Activated CD4-positive, alpha-beta T cell treated with anti-CD3 and anti-CD28 coated beads, Interleukin-2, Interleukin-4, amounts not matched to agents 100 ng/mL and 50 ng/mL, durations not matched to agents 16 hours and 8 hours (primary cell): ENCODE results near the gene MAVS.
"Not testable (repeated sequence)": the region's sequence is repeated elsewhere in the genome, so short reads cannot be mapped to it uniquely, and the experiment has no call there.

Source experiments
- DNase-seq: peaks from one replicate; pipeline ENCODE4 v3.0.0-alpha.2; 2020; ENCODE audit warnings: low spot score

Gene MAVS

GRCh38 chr20:3815703-3816315 is 30.8 kb upstream of the MAVS start:
- peak; percentile 45 for DNase-seq

DNA sequence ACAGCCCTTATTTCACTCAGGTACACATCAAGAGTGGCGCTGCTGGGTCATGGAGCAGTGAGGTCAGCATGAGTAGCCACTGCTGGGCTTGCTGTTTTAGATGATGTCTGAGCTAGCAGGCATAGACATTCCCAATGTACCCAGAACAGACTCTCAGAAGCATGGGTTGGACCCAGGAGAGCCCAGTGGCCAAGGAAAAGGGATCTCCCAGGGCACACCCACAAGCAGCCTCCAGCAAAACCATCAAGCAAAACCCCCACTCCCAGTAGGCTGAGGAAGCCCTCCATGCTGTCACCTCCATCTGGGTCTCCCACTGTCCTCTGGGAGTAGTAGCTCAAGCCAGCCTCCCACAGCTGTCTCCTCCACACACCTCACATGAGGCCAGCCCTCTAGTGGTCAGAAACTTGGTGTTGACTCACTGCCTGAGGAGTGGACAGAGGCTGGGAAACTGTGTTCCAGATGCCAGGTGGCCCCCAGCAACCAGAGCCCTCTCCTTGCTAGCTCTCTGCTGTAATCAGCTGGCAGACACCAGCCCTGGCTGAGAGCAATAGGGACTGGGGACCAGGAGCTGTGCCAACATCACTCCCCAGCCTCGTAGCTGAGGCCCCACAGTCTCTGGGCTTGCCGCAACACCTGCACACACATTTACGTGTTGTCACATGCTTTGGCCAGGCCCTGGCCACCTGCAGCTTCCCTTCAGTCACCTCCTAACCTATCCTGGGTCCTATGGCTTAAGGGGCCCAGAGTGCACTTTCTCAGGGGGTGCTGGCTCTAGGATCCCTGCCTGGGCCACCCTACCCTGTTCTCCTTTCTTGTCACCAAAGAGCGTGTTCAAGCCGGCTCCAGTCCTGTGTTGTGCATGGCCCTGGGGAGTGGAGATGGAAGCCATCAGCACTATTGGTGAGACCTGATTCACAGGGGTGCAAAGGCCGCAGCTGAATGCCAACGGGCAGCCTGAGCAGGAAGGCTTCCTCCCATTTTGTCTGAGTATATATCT is 28.2 kb upstream of the MAVS start:
- no peak for DNase-seq

DNA sequence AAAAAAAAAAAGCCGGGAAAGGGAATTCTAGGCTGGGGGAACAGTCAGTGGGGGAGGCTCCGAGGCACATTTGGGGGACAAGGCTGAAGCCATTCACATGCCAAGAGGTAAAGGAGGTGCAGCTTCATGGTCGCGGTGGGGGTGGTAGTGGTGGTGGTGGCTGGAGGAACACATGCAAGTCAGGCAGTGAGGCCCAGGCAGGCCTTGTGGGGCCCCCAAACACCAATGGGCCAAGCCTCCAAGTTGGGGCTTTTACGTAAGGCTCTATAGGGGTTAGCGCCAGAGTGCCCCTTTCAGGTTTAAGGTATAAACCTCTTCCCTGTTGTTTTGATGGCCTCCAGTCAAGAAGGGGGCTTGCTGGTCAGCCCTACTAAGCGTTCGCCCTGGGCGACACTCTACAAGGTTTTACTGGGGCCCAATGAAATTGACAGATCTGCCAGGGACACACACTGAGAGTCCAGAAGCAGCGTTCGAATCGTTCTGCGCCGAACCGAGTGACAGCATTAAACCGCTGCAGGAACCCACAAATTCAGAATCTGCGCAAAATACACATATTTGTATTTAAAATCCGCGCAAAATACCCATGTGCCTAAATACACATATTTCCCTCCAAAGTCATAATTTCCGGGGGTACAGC is 27.1 kb upstream of the MAVS start:
- no peak for DNase-seq

- DNase-seq = peak; percentile 97
Observed at GRCh38 chr20:3820048-3820900, 26.4 kb upstream of the MAVS start, which contains the start of gene AP5S1. AP5S1 (plus strand) TSS chr20:3820547; CDS start chr20:3822118, 1,571 bp downstream.

DNA sequence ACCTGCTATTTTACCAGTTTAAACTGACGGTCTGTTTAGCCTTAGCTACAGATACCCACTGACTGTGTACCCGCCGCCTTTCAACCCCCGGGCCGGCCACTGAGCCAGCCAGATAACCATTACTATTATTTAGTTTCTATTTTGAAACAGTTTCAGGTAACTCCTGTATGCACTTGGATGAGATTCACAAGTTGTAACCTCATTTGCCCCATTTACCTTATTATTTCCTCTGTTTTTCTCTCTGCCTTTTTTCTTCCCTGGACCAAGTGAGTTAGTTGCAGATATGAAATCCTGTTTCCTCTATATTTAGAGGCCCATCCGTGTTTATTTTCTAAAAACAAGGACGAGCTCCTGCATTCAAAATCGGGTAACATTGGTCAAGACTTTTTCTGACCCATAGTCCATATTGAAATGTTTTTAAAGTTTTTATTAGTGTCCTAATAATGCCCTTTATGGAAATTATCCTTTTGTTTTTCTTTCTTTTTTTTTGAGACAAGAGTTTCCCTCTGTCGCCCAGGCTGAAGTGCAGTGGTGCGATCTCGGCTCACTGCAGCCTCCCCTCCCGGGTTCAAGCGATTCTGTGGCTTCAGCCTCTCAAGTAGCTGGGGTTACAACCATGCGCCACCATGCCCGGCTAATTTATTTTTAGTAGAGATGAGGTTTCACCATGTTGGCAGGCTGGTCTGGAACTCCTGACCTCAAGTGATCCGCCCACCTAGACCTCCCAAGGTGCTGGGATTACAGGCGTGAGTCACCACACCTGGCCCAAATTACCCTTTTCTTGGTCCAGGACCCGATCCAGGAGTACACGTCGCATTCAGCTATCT is 25.5 kb upstream of the MAVS start:
- DNase-seq = no peak

DNA sequence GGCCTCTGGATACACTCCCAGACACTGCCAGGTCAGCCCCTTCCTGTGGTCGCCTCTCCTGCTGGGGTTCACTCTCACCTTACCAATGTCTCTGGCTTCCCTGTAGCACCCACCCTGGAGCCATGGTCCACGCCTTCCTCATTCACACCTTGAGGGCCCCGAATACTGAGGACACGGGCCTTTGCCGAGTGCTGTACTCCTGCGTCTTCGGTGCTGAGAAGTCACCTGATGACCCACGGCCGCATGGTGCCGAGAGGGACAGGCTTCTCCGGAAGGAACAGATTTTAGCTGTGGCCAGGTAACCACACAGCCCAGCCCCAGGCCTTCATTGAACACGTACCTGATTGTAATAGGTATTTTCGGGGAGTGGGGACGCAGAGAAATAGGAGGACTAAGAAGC is 24.6 kb upstream of the MAVS start:
- DNase-seq = no peak

DNA sequence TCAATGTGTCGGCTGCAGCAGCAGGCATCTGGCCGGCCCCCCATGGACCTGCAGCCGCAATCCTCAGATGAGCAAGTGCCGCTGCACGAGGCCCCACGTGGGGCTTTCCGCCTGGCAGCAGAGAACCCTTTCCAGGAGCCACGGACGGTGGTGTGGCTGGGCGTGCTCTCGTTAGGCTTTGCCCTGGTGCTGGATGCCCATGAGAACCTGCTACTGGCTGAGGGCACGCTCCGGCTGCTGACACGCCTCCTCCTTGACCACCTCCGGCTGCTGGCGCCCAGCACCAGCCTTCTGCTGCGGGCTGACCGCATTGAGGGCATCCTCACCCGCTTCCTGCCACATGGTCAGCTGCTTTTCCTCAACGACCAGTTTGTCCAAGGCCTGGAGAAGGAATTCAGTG is 22.8 kb upstream of the MAVS start:
- no peak for DNase-seq

DNA sequence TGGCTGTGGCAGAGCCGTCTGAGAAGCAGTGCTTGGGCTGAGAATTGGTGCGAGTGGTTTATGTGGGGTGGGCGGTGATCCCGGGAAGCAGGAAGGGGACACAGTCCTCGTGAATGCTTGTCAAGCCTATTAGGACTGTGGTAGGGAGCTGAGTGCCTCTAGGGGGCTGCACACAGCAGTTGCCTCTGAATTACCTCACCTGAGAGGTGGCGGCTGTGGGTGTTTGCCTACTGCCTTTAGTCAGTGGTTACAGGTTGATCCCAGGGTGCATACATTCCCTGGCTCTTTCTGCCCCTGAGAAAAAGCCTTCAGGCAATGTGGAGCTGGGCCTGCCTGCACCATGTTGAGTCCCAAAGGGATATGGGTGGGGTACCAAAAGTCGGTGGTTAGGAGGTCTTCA is 21.1 kb upstream of the MAVS start:
- no peak for DNase-seq

- DNase-seq = no peak
Observed at GRCh38 chr20:3826420-3826819, 20.2 kb upstream of the MAVS start.

- DNase-seq = no peak
Observed at GRCh38 chr20:3828798-3829197, 17.8 kb upstream of the MAVS start.

GRCh38 chr20:3829891-3830290 is 16.7 kb upstream of the MAVS start:
- DNase-seq = not testable (repeated sequence)

DNA sequence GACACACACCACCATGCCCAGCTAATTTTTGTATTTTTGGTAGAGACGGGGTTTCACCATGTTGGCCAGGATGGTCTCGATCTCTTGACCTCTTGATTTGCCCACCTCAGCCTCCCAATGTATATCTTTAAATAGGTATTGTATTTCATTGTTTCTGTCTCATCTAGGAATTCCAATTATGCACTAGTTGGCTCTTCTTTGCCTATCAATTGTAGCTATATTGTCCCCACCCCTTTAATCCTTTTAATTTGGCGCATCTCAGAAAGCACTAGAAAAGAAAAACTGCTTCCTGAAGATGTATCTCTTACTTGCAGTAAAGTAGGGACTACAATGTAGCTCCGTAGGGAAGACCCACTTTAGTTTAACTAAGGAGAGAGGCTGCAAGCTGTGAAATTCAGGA is 10.5 kb upstream of the MAVS start:
- DNase-seq = no peak

DNA sequence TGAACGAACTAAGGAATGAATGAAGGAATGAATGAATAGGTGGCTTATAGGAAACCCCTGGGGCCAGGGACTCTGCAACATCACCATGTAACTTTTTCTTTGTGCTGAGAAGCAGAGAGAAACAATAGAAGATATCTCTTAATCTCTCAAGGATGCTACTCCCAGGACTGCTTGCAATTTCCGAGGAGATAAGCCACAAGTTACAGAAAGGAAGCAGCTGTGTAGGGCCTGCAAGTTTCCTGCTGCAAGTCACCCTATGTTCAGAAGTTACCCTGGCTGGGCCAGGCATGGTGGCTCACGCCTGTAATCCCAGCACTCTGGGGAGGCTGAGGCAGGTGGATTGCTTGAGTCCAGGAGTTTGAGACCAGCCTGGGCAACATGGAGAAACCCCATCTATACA is 7.3 kb upstream of the MAVS start:
- DNase-seq = no peak

DNA sequence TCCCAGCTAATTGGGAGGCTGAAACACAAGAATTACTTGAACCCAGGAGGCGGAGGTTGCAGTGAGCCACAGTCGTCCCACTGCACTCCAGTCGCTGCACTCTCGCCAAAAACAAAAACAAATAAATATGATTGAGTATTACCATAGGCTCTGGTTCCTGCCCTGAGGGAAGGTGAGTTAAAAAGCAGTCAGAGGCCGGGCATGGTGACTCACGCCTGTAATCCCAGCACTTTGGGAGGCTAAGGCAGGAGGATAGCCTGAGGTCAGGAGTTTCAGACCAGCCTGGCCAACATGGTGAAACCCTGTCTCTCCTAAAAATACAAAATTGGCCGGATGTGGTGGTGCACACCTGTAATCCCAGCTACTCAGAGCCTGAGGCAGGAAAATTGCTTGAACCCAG is 6.4 kb upstream of the MAVS start:
- DNase-seq = not testable (repeated sequence)

DNA sequence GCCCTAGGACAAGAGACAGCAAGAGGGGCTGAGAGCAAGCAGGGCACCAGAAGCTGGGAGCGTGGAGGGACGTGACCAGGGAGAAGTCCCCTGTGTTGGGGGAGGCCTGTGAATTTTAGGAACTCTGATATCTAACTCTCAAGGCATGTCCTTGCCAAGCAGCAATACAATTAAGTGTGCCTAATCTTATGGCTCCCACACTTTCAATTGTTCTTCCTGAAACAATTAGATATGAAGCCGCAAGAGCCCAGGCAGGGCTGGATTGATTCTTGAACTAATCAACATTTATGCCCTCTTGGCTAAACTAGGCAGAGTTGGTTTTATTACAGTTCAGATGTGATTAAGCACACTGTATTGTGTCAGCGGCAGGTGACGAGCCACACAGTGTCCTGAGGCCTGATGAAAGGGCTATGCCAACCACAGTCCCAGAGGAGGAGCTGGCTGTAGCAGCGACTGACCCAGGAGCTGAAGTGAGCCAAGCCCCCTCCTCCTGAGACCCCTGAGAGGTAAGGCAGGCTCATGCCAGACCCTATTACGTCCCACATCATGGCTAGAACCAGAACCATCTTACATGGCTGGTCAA is 4.2 kb upstream of the MAVS start:
- no peak for DNase-seq

DNA sequence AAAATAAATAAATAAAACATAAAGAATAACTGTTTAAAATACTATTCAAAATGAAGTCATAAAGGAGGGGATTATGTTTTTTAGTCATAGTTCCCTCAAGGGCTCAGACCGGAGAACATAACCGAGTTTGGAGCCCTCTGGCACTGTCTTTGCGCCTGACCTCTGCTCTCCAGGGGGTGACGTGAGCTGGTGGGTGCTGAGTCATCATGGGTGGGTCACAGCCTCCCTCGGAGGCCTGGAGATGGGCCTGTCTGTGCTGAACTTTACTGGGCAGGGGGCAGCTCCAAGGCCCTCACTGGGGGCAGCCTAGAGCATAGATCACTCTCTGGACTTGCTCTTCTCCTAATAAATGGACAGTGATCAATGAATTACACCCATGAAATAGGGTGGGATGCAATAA is 3.1 kb upstream of the MAVS start:
- DNase-seq = no peak

- DNase-seq = not testable (repeated sequence)
Observed at GRCh38 chr20:3843990-3844619, 2.5 kb upstream of the MAVS start.

DNA sequence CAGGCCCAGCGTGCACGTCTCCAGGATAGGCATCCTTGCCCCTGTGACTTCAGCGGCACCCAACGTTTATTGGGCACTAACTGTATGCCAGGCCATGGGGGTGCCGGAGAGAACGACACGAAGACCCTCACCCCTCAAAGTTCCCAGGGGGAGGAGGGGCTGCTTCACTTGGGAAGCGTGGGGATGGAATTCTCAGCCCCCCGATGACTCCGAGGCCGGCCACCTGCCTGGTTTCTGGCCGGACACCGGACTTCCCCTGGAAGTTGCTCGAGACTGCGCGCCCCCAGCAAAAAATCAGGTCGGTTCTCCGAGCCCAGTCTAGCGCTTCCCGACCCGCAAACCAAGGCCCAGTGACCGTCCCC is 275 bp upstream of the MAVS start:
- DNase-seq = no peak

GRCh38 chr20:3847429-3847940 is 851 bp downstream of the MAVS start:
- no peak for DNase-seq

DNA sequence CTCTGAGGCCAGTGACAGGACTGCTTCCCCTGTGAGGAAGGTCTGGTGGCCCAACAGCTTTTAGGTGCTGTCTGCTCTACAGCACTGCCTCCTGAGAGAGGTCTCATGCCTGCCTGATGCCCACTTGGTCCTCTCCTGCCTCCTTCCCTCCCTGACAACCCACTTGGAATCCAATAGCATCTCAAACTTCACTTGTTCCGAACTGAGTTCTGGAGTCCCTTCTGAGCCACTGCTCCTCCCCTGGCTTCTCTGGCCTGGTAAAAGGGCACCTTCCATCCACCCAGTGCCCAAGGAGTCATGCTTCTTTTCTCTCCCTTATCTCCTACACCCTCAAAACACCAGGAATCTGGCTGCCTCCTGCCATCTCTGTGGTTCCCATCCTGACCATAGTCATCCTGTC is 1.9 kb downstream of the MAVS start:
- no peak for DNase-seq
